Tibial artery (tissue), 4 donors: Measurements from ENCODE around the gene KDM4B.

Source experiments
- DNase-seq, 2 donors: peaks; one replicate each; pipeline ENCODE4 v3.0.0-alpha.2; 2019
- H3K27ac ChIP-seq, 2 donors: fragments of 200-600 bp; sonication (generic) in 1 of 2; 1 replicate in 1 of 2; 2 replicates in 1 of 2; pipeline ENCODE4 v1.5.1; 2018 to 2019; ENCODE audit warnings: mild to moderate bottlenecking in 1 of 2
- H3K27me3 ChIP-seq, 2 donors: fragments of 200-600 bp; sonication (generic) in 1 of 2; one replicate each; pipeline versions ENCODE4 v1.5.1 to v1.6.0; 2016 to 2019
- H3K36me3 ChIP-seq, 3 donors: fragments of 200-600 bp; sonication (generic) in 2 of 3; one replicate each; pipeline ENCODE4 v1.5.1; 2016 to 2019; ENCODE audit warnings: mild to moderate bottlenecking in 2 of 3
- H3K4me1 ChIP-seq, 4 donors: fragments of 200-600 bp; sonication (generic) in 2 of 4; 1 replicate in 3 of 4; 2 replicates in 1 of 4; pipeline ENCODE4 v1.5.1; 2016 to 2019
- H3K4me3 ChIP-seq, 2 donors: fragments of 200-600 bp; sonication (generic) in 1 of 2; 1 replicate in 1 of 2; 2 replicates in 1 of 2; pipeline ENCODE4 v1.5.1; 2018 to 2019; ENCODE audit warnings: mild to moderate bottlenecking in 2 of 2
- H3K9me3 ChIP-seq, 3 donors: fragments of 200-600 bp; sonication (generic) in 1 of 3; one replicate each; pipeline ENCODE4 v1.5.1; 2016 to 2019
- CTCF ChIP-seq, 2 experiments: fragments of 200-600 bp in 1 of 2; fragments of 450-650 bp in 1 of 2; IDR thresholded peaks; one replicate each; pipeline ENCODE4 v1.5.1; 2017 to 2019; ENCODE audit warnings: antibody characterized with exemption in 2 of 2, mild to moderate bottlenecking in 1 of 2, moderate library complexity in 1 of 2
- intact Hi-C: fragments of 100-400 bp; cut with DNase I; formaldehyde crosslinking; loops from one replicate; pipeline ENCODE4 v1.15.0; 2023; ENCODE audit warnings: low total_unique reads

The KDM4B gene

GRCh38 chr19:4980838-4981680 is 12.1 kb downstream of the KDM4B start:
- Histone ChIP-seq H3K27me3 (no peaks in the 10 kb centered on the region), H3K9me3 (no peaks in the 10 kb centered on the region), H3K4me3 (no peak overlapping the region), H3K27ac (no peak overlapping the region), H3K36me3 (peaks cover 0 to 9% (median 4%) of the 10 kb centered on the region in 3 donors), H3K4me1 (peaks cover 4 to 71% (median 34%) of the 10 kb centered on the region in 4 donors)
- TF ChIP-seq CTCF (IDR thresholded peaks at IDR 0.05) = no peak
- intact Hi-C loops = no loop called here
- no peak for DNase-seq

- H3K36me3 ChIP-seq = peaks cover 0 to 9% (median 4%) of the 10 kb centered on the region in 3 donors
- peaks cover 4 to 71% (median 32%) of the 10 kb centered on the region in 4 donors for H3K4me1 ChIP-seq
- no peak for TF ChIP-seq CTCF (IDR thresholded peaks at IDR 0.05)
- H3K27me3 ChIP-seq = no peaks in the 10 kb centered on the region
- DNase-seq = no peak
- no peak overlapping the region for H3K4me3 ChIP-seq
- H3K9me3 ChIP-seq = no peaks in the 10 kb centered on the region
- intact Hi-C loops = no loop called here
- no peak overlapping the region for H3K27ac ChIP-seq
These were observed 12.7 kb downstream of the KDM4B start for GRCh38 chr19:4981681-4981958.

- Histone ChIP-seq H3K4me3 (no peak overlapping the region), H3K27me3 (no peaks in the 10 kb centered on the region), H3K36me3 (peaks cover 0 to 9% (median 4%) of the 10 kb centered on the region in 3 donors), H3K27ac (no peak overlapping the region), H3K9me3 (no peaks in the 10 kb centered on the region), H3K4me1 (peaks cover 0 to 69% (median 25%) of the 10 kb centered on the region in 4 donors)
- TF ChIP-seq CTCF (IDR thresholded peaks at IDR 0.05) = no peak
- no peak for DNase-seq
- intact Hi-C loops = no loop called here
These were observed 14.6 kb downstream of the KDM4B start for GRCh38 chr19:4983346-4984105.

GRCh38 chr19:4984106-4984380 is 15.1 kb downstream of the KDM4B start:
- H3K4me1 ChIP-seq = peaks cover 0 to 69% (median 23%) of the 10 kb centered on the region in 4 donors
- no peak for DNase-seq
- TF ChIP-seq CTCF (IDR thresholded peaks at IDR 0.05) = no peak
- intact Hi-C loops = no loop called here
- peaks cover 0 to 9% (median 4%) of the 10 kb centered on the region in 3 donors for H3K36me3 ChIP-seq
- H3K9me3 ChIP-seq = no peaks in the 10 kb centered on the region
- no peak overlapping the region for H3K27ac ChIP-seq
- no peak overlapping the region for H3K4me3 ChIP-seq
- H3K27me3 ChIP-seq = no peaks in the 10 kb centered on the region

- no peak for DNase-seq
- intact Hi-C loops = no loop called here
- H3K9me3 ChIP-seq = no peaks in the 10 kb centered on the region
- peaks cover 0 to 70% (median 23%) of the 10 kb centered on the region in 4 donors for H3K4me1 ChIP-seq
- no peak overlapping the region for H3K27ac ChIP-seq
- no peak for TF ChIP-seq CTCF (IDR thresholded peaks at IDR 0.05)
- H3K27me3 ChIP-seq = no peaks in the 10 kb centered on the region
- peaks cover 0 to 9% (median 4%) of the 10 kb centered on the region in 3 donors for H3K36me3 ChIP-seq
- H3K4me3 ChIP-seq = no peak overlapping the region
These were observed 15.6 kb downstream of the KDM4B start for GRCh38 chr19:4984438-4984990.
